ENCODE data around the gene NDUFAF3.

Gene NDUFAF3

DNA sequence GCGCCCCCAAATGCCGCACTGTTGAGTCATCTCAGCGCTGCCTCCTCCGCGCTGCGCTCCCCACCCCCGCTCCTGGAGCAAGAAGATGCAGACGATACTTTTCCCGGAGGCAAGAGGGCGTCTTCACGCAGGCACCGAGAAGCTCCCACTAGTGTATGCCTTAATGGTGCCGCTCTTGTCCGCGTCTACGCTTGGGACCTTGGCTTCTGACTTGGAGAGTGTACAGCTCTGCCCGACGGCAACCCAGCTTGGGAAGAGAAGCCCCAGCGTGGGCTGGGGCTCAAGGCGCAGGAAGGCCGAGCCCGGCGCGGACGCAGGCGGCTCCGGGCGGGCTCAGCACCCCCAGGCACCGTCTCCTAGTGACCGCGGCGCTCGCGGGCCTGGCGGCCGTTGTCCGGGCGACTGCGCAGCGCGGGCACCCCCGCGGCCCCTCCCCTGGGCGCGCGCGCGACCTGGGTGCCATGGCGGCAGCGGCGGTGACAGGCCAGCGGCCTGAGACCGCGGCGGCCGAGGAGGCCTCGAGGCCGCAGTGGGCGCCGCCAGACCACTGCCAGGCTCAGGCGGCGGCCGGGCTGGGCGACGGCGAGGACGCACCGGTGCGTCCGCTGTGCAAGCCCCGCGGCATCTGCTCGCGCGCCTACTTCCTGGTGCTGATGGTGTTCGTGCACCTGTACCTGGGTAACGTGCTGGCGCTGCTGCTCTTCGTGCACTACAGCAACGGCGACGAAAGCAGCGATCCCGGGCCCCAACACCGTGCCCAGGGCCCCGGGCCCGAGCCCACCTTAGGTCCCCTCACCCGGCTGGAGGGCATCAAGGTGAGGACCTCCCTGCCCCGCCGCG lies 31.9 kb upstream of the NDUFAF3 start, which contains the start of gene P4HTM:
Gene P4HTM (plus strand): TSS at position 446 of the 840 bp plus-strand sequence. CDS start 16 bp downstream, at position 462.
- Histone ChIP-seq H3K9ac (ENCODE audit: low read depth, low read length) (peak within 1 kb of the TSS; percentile 82), H3K4me3 (ENCODE audit: low read length) (peak within 1 kb of the TSS; percentile 75), H3K9me3 (replicated peaks; ENCODE audit: low read length) (no peaks in the 10 kb centered on the region), H3K36me3 (ENCODE audit: insufficient read depth, low read length) (peaks cover 3% of the 10 kb centered on the region), H3K4me2 (ENCODE audit: low read length) (peak within 1 kb of the TSS; percentile 87), H3K4me1 (ENCODE audit: control insufficient read depth, insufficient read depth, low read length) (peaks cover 22% of the 10 kb centered on the region), H3K27me3 (ENCODE audit: control insufficient read depth, insufficient read depth, low read length) (no peaks in the 10 kb centered on the region)

GRCh38 chr3:48990636-48991469 lies 31.1 kb upstream of the NDUFAF3 start:
- H3K36me3 ChIP-seq (ENCODE audit: insufficient read depth, low read length): no peaks in the 10 kb centered on the region
- peak overlapping the region; percentile 75 for H3K4me3 ChIP-seq (ENCODE audit: low read length)
- H3K9me3 ChIP-seq (replicated peaks; ENCODE audit: low read length): no peaks in the 10 kb centered on the region
- no peaks in the 10 kb centered on the region for H3K27me3 ChIP-seq (ENCODE audit: control insufficient read depth, insufficient read depth, low read length)
- H3K9ac ChIP-seq (ENCODE audit: low read depth, low read length): peak overlapping the region; percentile 82
- peaks cover 22% of the 10 kb centered on the region for H3K4me1 ChIP-seq (ENCODE audit: control insufficient read depth, insufficient read depth, low read length)
- H3K4me2 ChIP-seq (ENCODE audit: low read length): peak overlapping the region; percentile 87

- H3K27me3 ChIP-seq (ENCODE audit: control insufficient read depth, insufficient read depth, low read length): no peaks in the 10 kb centered on the region
- no peak overlapping the region for H3K9ac ChIP-seq (ENCODE audit: low read depth, low read length)
- no peaks in the 10 kb centered on the region for H3K9me3 ChIP-seq (replicated peaks; ENCODE audit: low read length)
- peaks cover 5% of the 10 kb centered on the region for H3K36me3 ChIP-seq (ENCODE audit: insufficient read depth, low read length)
- peaks cover 22% of the 10 kb centered on the region for H3K4me1 ChIP-seq (ENCODE audit: control insufficient read depth, insufficient read depth, low read length)
- H3K4me3 ChIP-seq (ENCODE audit: low read length): peak overlapping the region; percentile 75
- peak overlapping the region; percentile 87 for H3K4me2 ChIP-seq (ENCODE audit: low read length)
Observed at GRCh38 chr3:48991851-48992545, 29.9 kb upstream of the NDUFAF3 start.

DNA sequence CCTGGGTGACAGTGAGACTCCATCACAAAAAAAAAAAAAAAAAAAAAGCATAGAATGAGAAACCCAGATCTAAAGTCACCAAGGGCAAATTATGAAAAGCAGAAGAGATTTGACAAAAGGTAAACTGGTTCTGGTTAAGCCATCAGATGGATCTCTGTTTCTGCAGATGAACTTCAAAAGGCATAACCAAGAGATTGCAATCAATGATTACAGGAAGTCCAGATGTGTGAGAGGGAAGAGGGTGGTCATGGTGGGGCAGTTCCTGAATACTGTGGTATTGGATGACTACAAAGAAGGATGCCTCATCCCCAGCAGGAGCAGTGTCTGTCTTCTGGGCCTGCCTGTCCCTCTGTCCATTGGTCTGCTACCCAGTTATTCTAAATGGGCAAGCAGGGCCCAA lies 28.1 kb upstream of the NDUFAF3 start:
- Histone ChIP-seq H3K4me1 (ENCODE audit: control insufficient read depth, insufficient read depth, low read length) (peaks cover 22% of the 10 kb centered on the region), H3K27me3 (ENCODE audit: control insufficient read depth, insufficient read depth, low read length) (no peaks in the 10 kb centered on the region), H3K9ac (ENCODE audit: low read depth, low read length) (no peak overlapping the region), H3K4me3 (ENCODE audit: low read length) (no peak overlapping the region), H3K4me2 (ENCODE audit: low read length) (no peak overlapping the region), H3K36me3 (ENCODE audit: insufficient read depth, low read length) (peaks cover 5% of the 10 kb centered on the region), H3K9me3 (replicated peaks; ENCODE audit: low read length) (no peaks in the 10 kb centered on the region)

GRCh38 chr3:48996640-48997039 lies 25.3 kb upstream of the NDUFAF3 start:
- Histone ChIP-seq H3K4me2 (ENCODE audit: low read length) (no peak overlapping the region), H3K36me3 (ENCODE audit: insufficient read depth, low read length) (peaks cover 5% of the 10 kb centered on the region), H3K9me3 (replicated peaks; ENCODE audit: low read length) (no peaks in the 10 kb centered on the region), H3K9ac (ENCODE audit: low read depth, low read length) (no peak overlapping the region), H3K4me1 (ENCODE audit: control insufficient read depth, insufficient read depth, low read length) (peaks cover 3% of the 10 kb centered on the region), H3K27me3 (ENCODE audit: control insufficient read depth, insufficient read depth, low read length) (no peaks in the 10 kb centered on the region), H3K4me3 (ENCODE audit: low read length) (no peak overlapping the region)

GRCh38 chr3:48997102-48997635 lies 24.8 kb upstream of the NDUFAF3 start:
- no peaks in the 10 kb centered on the region for H3K9me3 ChIP-seq (replicated peaks; ENCODE audit: low read length)

DNA sequence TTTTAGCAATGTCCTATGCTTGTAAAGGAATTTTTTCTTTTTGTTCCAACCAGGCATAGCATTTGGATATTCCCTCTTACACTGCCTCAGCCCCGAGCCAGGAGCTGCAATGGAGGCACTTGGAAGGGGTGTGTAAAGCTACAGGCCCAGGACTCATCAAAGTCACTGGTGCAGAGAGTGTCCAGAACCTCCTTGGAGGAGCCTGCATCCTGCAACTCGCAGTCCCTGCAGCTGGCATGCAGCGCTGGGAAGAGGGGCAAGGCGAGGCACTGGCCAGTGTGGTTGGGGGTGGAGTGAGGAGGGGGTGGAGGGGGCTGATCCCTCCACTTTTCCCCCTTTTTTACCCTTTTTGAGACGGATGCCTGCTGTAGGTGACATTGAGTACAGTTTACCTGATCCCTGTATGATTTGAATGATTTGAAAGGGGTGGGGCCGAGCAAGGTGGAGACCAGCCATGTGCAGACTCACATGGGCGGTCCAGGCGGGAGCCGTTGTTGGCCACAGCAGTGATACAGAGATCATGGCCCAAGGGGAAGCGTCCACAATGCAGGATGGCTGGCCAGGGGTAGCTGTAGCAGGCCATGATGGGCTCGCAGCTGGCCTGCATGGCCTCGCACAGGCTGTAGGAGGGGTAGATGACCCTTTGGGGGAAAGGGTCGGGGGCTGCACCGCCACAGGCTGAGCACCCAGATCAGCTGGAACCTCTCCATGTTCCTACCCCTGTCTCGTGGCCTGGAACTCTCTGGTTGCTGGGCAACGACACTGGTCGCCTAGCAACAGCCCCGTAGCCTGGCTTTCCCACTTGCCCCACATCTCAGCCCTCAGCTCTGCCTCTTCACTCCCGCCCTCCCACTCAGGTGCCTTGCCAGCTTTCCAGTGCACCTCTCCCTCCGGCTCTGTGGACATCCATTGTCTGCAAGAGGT lies 23.9 kb upstream of the NDUFAF3 start:
- Histone ChIP-seq H3K4me3 (ENCODE audit: low read length) (no peak overlapping the region), H3K27me3 (ENCODE audit: control insufficient read depth, insufficient read depth, low read length) (no peaks in the 10 kb centered on the region), H3K9ac (ENCODE audit: low read depth, low read length) (no peak overlapping the region), H3K4me1 (ENCODE audit: control insufficient read depth, insufficient read depth, low read length) (no peaks in the 10 kb centered on the region), H3K36me3 (ENCODE audit: insufficient read depth, low read length) (peaks cover 5% of the 10 kb centered on the region), H3K4me2 (ENCODE audit: low read length) (no peak overlapping the region), H3K9me3 (replicated peaks; ENCODE audit: low read length) (no peaks in the 10 kb centered on the region)

More at GRCh38 chr3:48997102-48997635, 24.8 kb upstream of the NDUFAF3 start:
- no peak overlapping the region for H3K9ac ChIP-seq (ENCODE audit: low read depth, low read length)
- H3K36me3 ChIP-seq (ENCODE audit: insufficient read depth, low read length): peaks cover 5% of the 10 kb centered on the region
- no peaks in the 10 kb centered on the region for H3K27me3 ChIP-seq (ENCODE audit: control insufficient read depth, insufficient read depth, low read length)
- no peak overlapping the region for H3K4me3 ChIP-seq (ENCODE audit: low read length)
- no peak overlapping the region for H3K4me2 ChIP-seq (ENCODE audit: low read length)
- H3K4me1 ChIP-seq (ENCODE audit: control insufficient read depth, insufficient read depth, low read length): no peaks in the 10 kb centered on the region

DNA sequence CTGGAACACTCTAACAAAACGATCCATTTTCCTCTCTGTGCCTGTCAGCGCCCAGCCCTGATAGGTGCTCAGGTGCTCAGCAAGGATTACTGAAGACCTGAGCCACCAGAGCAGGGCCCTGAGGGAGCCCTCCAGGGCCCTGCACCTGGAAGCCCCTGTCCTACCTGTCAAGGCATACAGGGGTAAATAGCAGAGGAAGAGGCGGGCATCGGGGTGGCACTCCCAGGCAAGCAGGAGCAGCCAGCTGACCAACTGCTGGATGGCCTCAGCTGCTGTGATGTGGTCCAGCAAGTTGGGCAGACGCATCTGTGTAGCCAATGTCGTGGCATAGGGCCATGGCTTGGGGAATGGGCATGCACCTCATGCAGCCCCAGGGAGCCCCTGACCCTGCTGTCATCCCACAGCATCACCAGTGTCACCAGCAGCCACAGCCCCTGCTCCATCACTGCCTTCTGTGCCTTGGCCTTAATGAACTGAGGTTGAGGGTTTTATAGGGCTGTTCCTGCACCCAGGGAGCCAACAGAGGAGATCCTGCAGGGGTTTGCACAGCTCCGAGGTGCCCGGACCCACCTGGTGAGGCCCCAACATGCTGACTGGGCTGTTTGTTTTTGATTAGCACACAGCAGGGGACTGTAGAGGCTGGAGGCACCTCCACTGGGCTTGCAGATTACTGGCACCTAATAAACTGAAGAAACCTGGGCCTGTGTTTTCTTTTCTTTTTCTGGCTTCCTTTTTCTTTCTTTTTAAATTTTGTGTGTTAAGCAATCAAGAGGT lies 22.6 kb upstream of the NDUFAF3 start:
- Histone ChIP-seq H3K9ac (ENCODE audit: low read depth, low read length) (no peak overlapping the region), H3K4me1 (ENCODE audit: control insufficient read depth, insufficient read depth, low read length) (no peaks in the 10 kb centered on the region), H3K9me3 (replicated peaks; ENCODE audit: low read length) (no peaks in the 10 kb centered on the region), H3K4me3 (ENCODE audit: low read length) (no peak overlapping the region), H3K4me2 (ENCODE audit: low read length) (no peak overlapping the region), H3K36me3 (ENCODE audit: insufficient read depth, low read length) (peaks cover 5% of the 10 kb centered on the region), H3K27me3 (ENCODE audit: control insufficient read depth, insufficient read depth, low read length) (no peaks in the 10 kb centered on the region)

DNA sequence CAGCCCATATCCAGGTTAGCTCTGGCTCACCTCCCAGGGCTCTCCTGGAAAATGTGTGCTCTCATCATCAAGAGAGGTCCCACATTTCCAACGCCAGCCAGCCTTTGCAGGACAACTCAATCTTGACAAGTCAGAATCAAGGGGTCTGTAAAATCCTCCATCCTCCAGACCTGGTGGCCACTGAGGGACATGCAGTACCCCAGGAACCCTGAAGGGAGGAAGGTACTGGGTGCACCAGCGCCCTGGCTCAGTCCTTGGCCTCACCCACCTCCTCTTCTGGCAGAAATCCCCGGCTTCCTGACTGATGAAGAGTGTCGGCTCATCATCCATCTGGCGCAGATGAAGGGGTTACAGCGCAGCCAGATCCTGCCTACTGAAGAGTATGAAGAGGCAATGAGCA lies 20.8 kb upstream of the NDUFAF3 start:
- Histone ChIP-seq H3K9ac (ENCODE audit: low read depth, low read length) (no peak overlapping the region), H3K27me3 (ENCODE audit: control insufficient read depth, insufficient read depth, low read length) (no peaks in the 10 kb centered on the region), H3K4me1 (ENCODE audit: control insufficient read depth, insufficient read depth, low read length) (peaks cover 4% of the 10 kb centered on the region), H3K4me3 (ENCODE audit: low read length) (no peak overlapping the region), H3K9me3 (replicated peaks; ENCODE audit: low read length) (no peaks in the 10 kb centered on the region), H3K36me3 (ENCODE audit: insufficient read depth, low read length) (peaks cover 5% of the 10 kb centered on the region), H3K4me2 (ENCODE audit: low read length) (no peak overlapping the region)
